Muscle layer of colon (tissue), 2 donors: Measurements from ENCODE around the gene ABCE1.
A peak's percentile ranks its signal among the peaks of the same experiment; 100 is the strongest.

ENCODE experiments used
- H3K27ac ChIP-seq: one replicate; pipeline ENCODE4 v1.7.0; 2013; ENCODE audit warnings: low read depth, mild to moderate bottlenecking, low read length, moderate library complexity
- H3K27me3 ChIP-seq, 2 donors: one replicate each; pipeline ENCODE4 v1.7.0; 2013; ENCODE audit warnings: low read length in 2 of 2, mild to moderate bottlenecking in 2 of 2; ENCODE audit not compliant: insufficient read depth in 2 of 2, control insufficient read depth in 1 of 2
- H3K36me3 ChIP-seq: one replicate; pipeline ENCODE4 v1.7.0; 2013; ENCODE audit warnings: mild to moderate bottlenecking, low read length; ENCODE audit not compliant: insufficient read depth
- H3K4me1 ChIP-seq: one replicate; pipeline ENCODE4 v1.7.0; 2013; ENCODE audit warnings: mild to moderate bottlenecking, low read length; ENCODE audit not compliant: insufficient read depth
- H3K4me3 ChIP-seq, 2 donors: one replicate each; pipeline ENCODE4 v1.7.0; 2013; ENCODE audit warnings: low read length in 2 of 2, low read depth in 1 of 2, mild to moderate bottlenecking in 1 of 2, moderate library complexity in 1 of 2
- H3K9ac ChIP-seq: one replicate; pipeline ENCODE4 v1.7.0; 2013; ENCODE audit warnings: low read length
- H3K9me3 ChIP-seq: one replicate; pipeline ENCODE4 v1.7.0; 2013; ENCODE audit warnings: mild to moderate bottlenecking, low read length
- donor health status: abdominal sarcoma.
- donor health status: Adenocarcinoma of cecum.

Gene ABCE1

DNA sequence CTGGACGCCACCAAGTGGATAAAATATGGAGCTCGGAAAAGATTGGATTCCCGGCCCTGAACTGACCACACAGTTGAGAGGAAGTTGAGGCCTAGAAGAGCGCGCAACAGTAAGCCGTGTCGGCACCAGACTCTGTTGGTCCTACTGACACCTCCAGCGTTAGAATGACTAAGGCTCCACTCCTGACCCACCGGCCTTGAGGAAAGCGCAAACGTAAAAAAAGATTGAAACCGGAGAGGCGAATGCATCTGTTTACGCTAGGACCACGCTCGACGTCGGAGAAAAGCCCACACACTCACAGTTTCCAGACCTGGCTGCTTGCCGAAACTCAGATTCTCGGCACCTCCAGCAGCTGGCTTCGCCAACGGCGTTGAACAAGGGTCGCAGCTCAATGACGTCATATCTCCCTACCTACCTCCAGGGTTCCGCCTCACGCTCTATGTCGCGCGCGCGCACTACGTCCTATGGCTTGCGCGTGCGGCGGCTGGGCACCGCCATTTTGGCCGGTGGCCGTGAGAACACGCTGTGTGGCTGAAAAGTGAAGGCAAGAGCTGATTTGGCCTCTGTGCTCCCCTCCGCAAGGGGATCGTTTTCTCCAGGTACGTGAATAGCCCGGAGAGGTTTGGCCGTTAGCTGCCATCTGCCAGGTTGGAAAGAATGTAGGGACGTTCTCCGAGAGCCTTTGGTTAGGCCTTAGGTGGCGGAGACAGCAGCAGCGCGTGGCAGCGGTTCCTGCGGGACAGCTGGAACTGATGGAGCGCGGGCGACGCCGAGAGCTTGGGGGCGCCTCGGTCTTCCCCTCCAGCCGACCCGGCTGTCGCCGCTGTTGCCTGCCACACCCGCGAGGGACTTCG is at the start of gene ABCE1, which contains the start of gene ANAPC10:
Gene ABCE1 (plus strand): TSS at position 491 of the 854 bp plus-strand sequence. CDS start 6,102 bp downstream, outside the sequence.
Gene ANAPC10 (minus strand): TSS at position 376 of the 854 bp plus-strand sequence. CDS start 2,097 bp downstream, outside the sequence.
- peak within 1 kb of the TSS; percentile 74 for H3K9ac ChIP-seq
- no peaks in the 10 kb centered on the region for H3K9me3 ChIP-seq
- peak within 1 kb of the TSS; percentile 88 to 94 for H3K4me3 ChIP-seq
- peak within 1 kb of the TSS; percentile 93 for H3K27ac ChIP-seq
- H3K36me3 ChIP-seq = peaks cover 24% of the 10 kb centered on the region
- no peaks in the 10 kb centered on the region for H3K27me3 ChIP-seq
- H3K4me1 ChIP-seq = peaks cover 19% of the 10 kb centered on the region

DNA sequence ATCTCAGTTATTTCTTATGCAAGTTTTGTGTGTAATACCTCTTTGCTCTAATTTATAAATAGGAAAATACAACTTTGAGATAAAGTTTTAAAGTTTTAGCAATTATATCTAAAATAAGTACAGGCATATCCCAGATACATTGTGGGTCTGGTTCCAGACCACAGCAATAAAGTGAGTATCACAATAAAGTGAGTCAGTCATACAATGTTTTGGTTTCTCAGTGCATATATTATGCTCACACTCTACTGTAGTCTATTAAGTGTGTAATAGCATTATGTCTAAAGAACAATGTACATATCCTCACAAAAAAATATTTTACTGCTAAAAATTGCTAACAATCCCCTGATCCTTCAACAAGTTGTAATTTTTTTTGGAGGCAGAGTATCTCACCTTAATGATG is 49.3 kb upstream of the ABCE1 start:
- Histone ChIP-seq H3K27ac (no peak overlapping the region), H3K27me3 (no peaks in the 10 kb centered on the region), H3K4me1 (no peaks in the 10 kb centered on the region), H3K9ac (no peak overlapping the region), H3K36me3 (no peaks in the 10 kb centered on the region), H3K4me3 (no peak overlapping the region), H3K9me3 (no peaks in the 10 kb centered on the region)

DNA sequence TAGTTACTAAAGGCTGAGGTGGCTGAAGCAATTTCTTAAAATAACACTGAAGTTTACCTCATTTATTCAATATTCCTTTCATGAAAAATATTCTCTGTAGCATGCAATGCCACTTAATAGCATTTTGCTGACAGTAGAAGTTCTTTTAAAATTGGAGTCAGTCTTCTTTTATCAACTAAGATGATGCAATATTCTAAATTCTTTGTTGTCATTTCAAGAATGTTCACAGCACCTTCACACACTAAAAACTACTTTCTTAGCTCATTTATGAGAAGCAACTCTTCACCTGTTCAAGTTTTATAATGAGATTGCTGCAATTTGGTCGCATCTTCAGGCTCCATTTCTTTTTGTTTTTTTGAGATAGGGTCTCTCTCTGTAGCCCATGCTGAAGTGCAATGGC is 48.9 kb upstream of the ABCE1 start:
- Histone ChIP-seq H3K4me3 (no peak overlapping the region), H3K9ac (no peak overlapping the region), H3K9me3 (no peaks in the 10 kb centered on the region), H3K27me3 (no peaks in the 10 kb centered on the region), H3K4me1 (no peaks in the 10 kb centered on the region), H3K36me3 (no peaks in the 10 kb centered on the region), H3K27ac (no peak overlapping the region)

DNA sequence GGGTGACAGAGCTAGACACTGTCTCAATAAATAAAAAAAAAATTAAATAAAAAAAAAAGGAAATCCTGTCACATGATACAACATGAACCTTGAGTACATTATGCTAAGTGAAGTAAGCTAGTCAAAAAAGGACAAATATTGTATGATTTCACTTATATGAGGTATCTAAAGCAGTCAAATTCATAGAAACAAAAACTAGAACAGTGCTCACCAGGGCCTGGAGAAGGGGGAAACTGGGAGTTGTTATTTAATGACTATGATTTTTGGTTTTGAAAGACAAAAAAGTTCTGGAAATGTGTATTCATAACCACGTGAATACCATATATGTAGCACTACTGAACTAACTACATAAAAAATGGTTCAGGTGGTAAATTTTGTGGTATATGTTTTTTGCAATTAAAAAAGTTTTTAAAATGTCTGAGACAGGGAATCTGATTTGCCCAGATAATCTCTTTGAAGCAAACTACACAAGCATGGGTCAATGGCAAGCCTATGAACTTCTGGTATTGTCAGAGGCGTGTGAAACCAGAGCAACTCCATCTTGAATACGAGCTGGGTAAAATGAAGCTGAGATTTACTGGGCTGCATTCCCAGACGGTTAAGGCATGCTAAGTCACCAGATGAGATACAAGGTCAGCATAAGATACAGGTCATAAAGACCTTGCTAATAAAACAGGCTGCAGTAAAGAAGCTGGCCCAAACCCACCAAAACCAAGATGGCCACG is 42.4 kb upstream of the ABCE1 start:
- Histone ChIP-seq H3K27ac (no peak overlapping the region), H3K9ac (no peak overlapping the region), H3K4me1 (no peaks in the 10 kb centered on the region), H3K36me3 (no peaks in the 10 kb centered on the region), H3K4me3 (no peak overlapping the region), H3K27me3 (no peaks in the 10 kb centered on the region), H3K9me3 (no peaks in the 10 kb centered on the region)

DNA sequence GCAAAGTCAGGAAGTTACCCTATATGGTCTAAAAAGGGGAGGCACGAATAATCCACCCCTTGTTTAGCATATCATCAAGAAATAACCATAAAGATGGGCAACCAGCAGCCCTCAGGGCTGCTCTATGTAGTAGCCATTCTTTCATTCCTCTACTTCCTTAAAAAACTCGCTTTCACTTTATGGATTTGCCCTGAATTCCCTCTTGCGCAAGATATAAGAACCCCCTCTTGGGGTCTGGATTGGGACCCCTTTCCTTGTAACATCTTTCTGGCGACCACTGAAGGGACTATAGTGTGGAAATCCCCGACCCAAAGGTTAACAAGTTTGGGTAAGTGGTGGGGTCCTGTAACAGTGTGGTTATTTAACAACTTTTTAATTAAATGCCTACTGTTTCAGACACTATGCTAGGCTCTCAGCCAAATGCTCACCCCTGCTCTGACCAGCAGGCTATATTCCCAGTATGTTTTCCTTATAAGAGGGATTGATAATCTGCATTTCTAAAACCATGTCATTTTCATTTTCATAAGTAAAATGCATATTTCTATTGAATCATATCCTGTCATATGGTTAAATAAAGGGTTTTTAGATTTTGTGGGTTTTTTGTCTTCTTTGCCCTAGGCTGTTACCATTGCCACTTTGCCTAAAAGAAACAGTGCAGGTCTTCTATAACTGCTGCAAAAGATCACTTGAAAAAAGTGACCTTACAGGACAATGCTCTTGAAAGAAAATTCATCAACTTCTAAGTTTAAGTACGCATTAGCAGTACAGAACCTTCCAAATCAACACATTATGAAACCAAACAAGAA is 41.6 kb upstream of the ABCE1 start:
- Histone ChIP-seq H3K4me3 (no peak overlapping the region), H3K27ac (no peak overlapping the region), H3K36me3 (no peaks in the 10 kb centered on the region), H3K9ac (no peak overlapping the region), H3K4me1 (peaks cover 6% of the 10 kb centered on the region), H3K9me3 (no peaks in the 10 kb centered on the region), H3K27me3 (no peaks in the 10 kb centered on the region)

DNA sequence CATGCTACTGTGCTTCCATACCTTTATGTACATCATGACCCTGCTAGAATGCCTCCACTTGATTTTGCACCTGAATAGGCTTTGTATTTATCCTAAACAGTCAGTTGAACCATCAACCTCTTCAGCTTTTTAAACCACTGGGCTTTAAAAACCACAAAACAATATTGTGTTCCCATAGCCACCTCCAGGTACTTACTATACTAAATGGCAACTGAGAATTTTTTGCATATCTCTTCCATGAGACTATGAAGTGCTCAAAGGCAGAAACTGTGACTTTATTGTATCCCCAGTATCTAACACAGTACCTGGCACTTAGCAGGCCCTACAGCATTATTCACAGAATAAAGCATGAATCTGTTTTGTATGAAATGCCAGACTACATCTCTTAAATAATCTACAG is 39.9 kb upstream of the ABCE1 start:
- no peak overlapping the region for H3K27ac ChIP-seq
- no peaks in the 10 kb centered on the region for H3K27me3 ChIP-seq
- no peaks in the 10 kb centered on the region for H3K36me3 ChIP-seq
- H3K4me1 ChIP-seq = peaks cover 6% of the 10 kb centered on the region
- no peak overlapping the region for H3K9ac ChIP-seq
- no peak overlapping the region for H3K4me3 ChIP-seq
- no peaks in the 10 kb centered on the region for H3K9me3 ChIP-seq

DNA sequence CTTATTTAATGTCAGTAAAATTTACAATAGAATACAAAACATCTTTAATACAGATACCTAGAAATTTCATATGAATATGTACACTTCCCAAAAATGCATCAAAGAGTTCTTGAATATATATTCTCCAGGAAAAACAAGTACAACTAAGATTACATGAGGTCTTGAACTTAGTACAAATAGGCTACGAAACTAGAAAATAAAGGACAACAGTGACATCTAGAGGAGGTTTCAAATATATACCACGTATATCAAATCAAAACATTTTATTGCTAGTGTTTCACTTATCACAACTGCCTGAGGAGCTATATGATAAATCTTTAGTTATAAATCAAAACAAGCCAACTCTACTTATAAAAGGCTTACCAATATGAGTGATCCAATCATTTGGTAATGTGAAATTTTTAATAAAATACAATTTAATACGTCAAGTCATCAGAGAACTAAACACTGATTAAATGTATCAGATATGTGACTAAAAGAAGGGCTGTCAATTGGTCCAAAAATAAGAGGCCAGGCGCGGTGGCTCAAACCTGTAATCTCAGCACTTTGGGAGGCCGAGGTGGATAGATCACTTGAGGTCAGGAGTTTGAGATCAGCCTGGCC is 36.7 kb upstream of the ABCE1 start:
- H3K4me1 ChIP-seq = peaks cover 6% of the 10 kb centered on the region
- H3K9me3 ChIP-seq = no peaks in the 10 kb centered on the region
- no peaks in the 10 kb centered on the region for H3K36me3 ChIP-seq
- H3K27me3 ChIP-seq = no peaks in the 10 kb centered on the region
- H3K27ac ChIP-seq = no peak overlapping the region
- H3K9ac ChIP-seq = no peak overlapping the region
- H3K4me3 ChIP-seq = no peak overlapping the region

DNA sequence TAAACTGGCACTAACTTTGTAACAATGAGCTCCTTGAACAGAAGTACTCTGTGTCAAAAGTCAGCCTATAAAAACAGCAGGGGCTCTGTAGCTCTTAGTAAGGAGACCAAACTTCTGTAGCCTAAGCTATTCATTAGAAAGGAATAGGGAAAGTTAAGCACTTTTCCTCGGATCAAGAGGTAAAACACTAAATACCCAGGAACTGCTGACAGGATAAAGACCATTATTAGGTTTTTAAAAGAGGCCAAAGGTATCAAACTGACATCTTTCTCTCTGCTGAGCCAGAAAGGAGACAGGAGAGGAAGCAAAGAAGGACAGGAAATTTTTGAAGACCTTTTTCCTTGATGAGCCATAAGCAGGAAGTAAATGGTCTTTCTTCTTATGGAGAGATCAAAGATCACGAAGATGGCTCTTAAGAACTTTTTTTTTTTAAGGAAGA is 32.0 kb upstream of the ABCE1 start:
- Histone ChIP-seq H3K4me3 (no peak overlapping the region), H3K4me1 (peaks cover 2% of the 10 kb centered on the region), H3K9me3 (no peaks in the 10 kb centered on the region), H3K27me3 (no peaks in the 10 kb centered on the region), H3K36me3 (no peaks in the 10 kb centered on the region), H3K9ac (no peak overlapping the region), H3K27ac (no peak overlapping the region)

DNA sequence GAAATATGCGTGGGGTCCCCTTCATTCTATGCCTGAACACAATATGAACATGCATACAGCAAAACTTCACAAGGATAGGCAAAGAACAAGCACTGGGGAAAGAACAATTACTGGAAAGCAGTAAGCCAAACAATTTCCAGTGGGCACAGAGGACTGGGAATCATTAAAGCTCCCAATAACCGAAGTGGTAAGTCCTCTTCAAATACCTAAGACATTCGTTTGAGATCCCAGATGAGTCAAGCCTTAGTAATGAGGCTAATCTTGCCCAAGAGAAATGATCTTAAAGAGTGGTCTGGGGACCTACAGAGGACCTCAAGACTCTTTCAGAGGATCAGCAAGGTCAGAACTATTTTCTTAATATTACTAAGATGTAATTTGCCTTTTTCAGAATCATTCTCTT is 28.8 kb upstream of the ABCE1 start:
- Histone ChIP-seq H3K27ac (no peak overlapping the region), H3K4me1 (no peaks in the 10 kb centered on the region), H3K9ac (no peak overlapping the region), H3K4me3 (no peak overlapping the region), H3K36me3 (no peaks in the 10 kb centered on the region), H3K27me3 (no peaks in the 10 kb centered on the region), H3K9me3 (no peaks in the 10 kb centered on the region)

DNA sequence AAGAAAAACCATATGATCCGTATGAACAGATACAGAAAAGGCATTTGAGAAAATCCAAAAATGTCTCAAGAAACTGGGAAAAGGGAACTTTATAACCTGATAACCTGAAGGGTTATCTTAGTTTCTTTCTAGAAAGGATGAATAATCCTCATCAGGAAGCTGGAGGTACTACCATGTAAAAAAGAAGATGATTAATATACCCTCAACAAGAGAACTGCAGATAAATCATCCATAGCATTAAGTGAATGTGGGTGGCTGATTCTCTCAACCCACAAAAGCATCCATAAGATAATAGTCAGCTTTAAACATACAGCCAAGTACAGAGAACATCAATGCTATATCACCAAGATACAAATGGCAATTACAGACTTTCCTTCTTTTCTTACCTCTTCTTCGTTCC is 26.6 kb upstream of the ABCE1 start:
- Histone ChIP-seq H3K27me3 (no peaks in the 10 kb centered on the region), H3K4me1 (no peaks in the 10 kb centered on the region), H3K27ac (no peak overlapping the region), H3K4me3 (no peak overlapping the region), H3K36me3 (no peaks in the 10 kb centered on the region), H3K9me3 (no peaks in the 10 kb centered on the region), H3K9ac (no peak overlapping the region)
